Activated CD4-positive, alpha-beta T cell treated with anti-CD3 and anti-CD28 coated beads for 1 hour (primary cell): ENCODE data around the gene SPINT1.
"Not testable (repeated sequence)": the region's sequence is repeated elsewhere in the genome, so short reads cannot be mapped to it uniquely, and the experiment has no call there.

Experiments used
- DNase-seq: peaks from one replicate; pipeline ENCODE4 v3.0.0-alpha.2; 2020

The SPINT1 gene

DNA sequence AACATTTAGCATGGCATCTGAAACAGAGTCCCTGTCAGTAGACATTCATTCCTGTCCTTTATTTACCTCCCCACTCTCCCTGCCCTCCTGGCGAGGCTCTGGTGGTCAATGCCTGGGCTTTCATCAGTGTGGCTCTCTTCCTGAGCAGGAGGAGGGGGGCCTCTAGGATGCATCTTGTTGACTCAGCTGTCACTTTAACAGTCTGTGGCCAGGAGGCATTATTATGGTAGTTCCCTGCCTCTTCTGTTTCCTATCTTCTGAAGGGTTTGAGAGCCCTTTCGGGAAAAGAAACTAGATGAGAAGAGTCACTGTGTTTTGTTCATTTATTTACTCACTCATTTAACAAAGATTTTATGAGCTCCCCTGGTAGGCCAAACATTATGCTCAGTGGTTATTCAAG is 13.0 kb upstream of the SPINT1 start:
- DNase-seq = no peak

DNA sequence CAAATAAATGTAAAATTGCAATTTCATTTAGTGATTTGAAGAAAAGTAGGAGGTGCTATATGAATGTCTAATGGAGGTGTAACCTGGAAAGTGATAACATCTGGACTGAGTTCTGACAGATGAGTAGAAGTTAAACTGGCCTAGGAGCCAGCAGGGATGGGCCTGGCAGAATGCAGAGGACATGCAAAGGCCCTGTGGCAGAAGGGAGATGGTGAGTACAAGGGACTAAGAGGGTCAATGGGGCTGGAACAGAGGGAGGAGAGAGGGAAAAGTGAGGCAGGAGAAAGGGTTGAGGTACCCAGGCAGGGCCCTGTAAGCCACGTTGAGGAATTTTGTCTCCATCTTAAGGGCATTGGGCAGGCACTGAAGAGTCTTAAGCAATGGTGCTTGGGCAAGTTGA is 12.0 kb upstream of the SPINT1 start:
- DNase-seq = no peak

DNA sequence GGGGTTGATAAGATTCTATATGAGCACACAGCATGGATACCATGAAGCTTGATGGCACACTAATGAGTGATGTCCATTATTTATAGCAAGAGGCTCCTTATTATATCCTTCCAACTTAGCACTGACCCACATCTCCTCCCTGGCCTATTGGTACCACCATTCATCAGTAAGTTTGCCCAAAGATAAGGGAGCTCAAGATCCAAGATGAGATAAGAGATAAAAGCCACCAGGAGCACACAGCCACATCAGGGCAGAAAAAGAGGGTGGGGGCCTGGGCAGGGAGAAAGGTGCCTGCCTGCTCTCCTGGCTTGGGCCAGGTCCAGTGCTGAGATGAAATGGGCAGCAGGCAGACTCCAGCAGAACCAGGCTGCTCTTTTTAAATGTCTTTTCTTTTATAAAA is 10.9 kb upstream of the SPINT1 start:
- DNase-seq = no peak

DNA sequence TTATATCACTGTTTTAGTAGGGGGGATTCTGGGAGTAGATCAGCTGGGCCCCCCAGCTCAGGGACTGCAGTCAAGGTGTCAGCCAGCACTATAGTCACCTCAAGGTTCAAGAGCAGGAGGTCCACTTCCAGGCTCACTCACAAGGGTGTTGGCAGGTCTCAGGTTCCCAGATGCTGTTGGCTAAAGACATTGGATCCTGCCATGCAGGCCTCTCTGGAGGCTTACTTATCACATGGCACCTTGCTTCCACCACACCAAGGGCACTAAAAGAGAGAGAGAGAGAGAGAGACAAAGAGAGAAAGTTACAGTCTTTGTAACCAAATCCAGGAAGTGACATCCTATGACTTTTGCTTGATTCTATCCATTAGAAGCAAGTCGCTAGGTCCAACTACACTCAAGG is 7.8 kb upstream of the SPINT1 start:
- DNase-seq = no peak

DNA sequence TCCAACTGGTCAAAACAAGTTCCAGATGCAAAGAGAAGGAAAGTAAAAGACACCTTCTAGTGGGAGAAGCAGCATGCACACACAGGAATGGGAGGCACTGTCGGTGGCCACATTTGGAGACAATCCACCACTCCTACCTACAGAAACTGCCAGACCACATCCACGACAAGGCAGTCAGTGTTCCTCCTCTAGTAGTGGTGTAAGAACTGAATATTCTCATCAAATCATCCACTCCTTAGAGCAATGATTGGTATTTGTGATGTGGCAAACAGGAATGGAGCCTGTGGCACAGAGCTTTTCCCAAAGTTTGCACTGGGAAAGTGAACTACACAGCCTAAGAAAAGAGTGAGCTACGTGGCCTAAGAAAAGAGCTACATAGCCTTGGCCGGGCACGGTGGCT is 5.1 kb upstream of the SPINT1 start:
- DNase-seq = no peak

DNA sequence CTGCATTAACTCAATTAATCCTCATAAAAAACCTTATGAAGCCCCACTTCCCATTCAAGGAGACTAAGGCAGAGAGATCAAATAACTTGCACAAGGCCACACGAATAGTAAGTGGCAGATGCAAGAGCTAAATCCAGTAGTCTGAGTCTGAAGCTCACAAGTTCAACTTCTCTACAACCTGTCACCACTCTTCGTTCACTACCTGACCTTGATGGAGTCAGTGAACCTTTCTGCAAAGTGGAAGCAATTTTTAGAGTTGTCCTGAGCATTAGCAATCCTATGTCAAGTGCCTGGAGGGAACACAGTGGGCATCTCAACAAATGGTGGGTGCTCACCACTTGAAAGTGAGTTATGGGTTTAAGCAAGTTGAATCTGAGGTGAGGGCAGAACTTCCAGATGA is 2.1 kb upstream of the SPINT1 start:
- no peak for DNase-seq

DNA sequence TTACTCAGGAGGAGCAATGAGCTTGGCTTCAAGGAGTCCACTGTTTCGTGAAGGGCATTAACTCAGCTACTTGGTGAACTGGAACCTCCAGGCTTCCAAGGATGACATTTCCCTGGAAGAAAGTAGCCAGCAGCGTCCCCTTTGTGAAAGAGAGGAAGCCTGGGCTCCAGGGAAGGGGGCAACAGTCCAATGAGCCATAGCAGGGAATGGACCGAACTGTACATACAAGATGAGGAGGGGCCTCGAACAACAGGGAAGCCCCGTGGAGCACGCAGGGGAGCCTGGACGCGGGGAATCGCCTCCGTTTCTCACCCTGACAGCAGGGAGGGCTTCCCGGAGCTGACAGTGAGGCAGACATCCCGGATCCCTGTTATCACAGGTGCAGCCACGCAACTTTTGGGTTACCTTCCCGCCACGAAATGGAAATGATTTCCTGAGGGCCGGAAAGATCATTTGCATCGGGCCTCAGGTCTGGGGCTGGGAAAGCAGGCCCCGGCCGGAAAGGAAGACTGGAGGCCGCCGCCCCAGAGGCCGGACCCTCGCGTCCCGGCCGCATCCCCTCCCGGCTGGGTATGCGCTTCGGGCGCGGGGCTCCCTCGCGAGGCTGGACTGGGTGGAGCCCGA is 475 bp upstream of the SPINT1 start:
- no peak for DNase-seq

DNA sequence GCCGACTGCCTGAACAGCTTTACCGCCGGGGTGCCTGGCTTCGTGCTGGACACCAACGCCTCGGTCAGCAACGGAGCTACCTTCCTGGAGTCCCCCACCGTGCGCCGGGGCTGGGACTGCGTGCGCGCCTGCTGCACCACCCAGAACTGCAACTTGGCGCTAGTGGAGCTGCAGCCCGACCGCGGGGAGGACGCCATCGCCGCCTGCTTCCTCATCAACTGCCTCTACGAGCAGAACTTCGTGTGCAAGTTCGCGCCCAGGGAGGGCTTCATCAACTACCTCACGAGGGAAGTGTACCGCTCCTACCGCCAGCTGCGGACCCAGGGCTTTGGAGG is 815 bp downstream of the SPINT1 start:
- DNase-seq = peak; percentile 14

DNA sequence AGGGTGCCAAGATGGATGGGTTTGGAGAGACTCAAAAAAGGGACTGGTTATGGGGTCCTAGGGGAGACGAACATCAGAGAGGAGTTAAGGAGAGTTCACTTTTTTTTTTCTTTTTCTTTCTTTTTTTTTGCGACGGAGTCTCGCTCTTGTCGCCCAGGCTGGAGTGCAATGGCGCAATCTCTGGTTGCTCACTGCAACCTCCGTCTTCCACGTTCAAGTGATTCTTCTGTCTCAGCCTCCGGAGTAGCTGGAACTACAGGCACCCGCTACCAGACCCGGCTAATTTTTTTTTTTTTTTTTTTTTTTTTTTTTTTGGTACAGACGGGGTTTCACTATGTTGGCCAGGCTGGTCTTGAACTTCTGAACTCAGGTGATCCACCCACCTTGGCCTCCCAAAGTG is 1.2 kb downstream of the SPINT1 start:
- no peak for DNase-seq

DNA sequence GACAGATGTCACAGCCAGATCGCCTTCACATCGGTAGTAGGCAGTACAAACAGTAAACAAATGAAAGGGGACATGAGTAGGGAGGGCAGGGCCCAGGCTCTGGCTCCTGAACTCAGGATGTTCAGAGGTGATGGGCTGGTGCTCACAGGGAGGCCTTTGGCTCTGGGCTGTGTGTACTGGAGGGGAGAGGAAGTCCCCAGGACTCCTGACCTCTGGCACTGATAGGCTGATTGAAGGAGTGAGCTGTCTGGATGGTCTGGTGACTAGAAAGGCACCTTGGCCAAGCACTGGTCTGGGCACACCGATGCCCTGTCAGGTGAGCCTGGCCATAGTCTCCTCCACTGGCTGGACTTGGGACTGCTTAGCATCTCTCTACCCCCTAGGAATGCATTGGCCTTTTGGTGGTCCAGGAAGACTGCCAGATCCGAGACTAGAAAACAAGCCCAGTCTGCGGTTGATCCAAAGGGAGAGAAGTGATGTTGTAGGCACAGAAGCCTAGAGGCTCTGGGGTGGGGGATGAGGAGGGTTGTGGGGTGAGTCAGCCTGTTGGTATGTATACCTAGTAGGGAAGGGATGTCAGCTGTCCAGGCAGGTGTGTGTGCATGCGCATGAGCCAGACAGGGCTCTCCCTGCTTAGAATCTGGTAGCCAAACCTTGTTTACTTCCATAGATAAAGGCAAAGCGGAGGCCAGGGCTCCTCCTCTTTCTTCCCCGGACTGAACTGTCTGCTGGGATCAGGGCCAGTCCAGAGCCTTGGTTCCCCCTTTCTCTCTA is 1.9 kb downstream of the SPINT1 start:
- DNase-seq = no peak

DNA sequence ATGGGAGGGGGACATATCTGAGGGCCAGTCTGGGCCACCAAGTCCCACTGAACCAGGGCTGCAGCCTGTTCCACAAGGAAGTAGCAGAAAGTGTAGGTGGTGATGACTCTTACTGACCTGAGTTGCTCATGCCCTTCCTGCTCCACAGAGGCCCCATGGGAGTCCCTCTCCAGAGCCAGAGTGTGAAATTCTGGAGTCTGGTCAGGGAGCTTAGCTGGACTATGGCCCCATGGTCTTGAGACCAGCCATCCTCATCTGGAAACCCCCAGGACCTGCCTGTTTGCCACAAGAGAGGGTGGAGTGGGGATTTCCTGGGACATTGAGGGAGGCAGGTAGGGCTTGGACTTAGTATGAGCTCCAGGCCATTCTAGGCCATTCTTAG is 3.0 kb downstream of the SPINT1 start:
- no peak for DNase-seq

DNA sequence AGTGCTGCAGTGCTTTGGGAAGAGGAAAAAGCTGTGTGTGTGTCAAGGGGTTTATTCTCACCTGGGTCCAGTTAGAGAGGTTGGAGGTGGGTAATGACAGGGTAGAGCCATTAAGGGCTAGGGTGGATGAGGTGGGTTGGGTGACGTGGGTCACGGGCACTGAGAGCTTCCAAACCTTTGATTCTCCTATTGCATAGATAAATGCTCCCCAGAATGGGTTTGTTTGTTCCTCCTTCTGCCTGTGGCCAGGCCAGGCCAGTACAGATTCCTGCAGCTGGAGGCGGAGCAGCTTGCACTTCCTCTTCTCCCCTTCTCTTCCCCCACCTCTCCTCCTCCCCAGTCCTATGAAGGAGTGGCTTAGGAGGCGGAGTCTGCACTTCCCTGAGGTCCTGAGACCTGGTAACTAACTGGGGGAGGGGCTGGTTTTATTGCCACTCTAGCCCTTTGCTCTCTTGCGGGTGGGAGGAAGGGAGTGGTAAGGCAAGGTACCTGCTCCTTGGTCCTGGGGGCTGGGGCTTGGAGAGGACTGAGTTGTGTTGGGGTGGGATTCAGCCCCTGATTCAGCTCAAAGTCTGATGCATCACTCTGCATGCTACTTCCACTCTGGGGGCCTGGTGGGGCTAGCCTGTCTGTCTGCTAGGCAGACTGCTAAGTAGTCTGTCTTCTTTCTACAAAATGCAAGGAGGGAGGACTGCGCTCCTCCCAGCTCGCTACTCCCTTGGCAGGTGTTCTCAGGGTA is 3.5 kb downstream of the SPINT1 start:
- no peak for DNase-seq

DNA sequence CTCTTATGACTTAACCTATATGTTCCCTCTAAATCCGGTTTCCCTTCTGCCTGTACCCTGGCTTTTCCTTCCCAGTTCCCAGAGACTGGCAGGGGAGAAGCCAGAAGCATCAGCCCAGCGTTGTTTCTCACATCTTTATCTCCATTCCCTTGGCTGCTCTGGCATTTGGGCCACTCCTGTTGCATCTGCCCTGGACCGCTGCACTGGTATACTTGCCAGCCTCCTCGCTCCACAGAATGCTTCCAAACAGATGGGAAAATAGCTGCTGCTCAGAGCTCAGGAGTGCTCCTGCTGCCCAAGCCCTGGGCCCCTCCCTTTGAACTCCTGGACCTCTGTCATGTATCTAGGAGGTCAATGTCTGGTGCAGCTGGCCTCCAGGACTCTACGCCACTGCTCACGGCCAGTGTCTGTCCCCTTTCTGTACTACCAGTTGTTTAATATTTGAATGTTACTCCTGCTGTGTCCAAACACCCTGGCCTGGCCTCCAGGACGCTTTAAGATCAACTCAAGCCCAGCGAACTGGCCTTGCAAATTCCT is 6.8 kb downstream of the SPINT1 start:
- DNase-seq = no peak

DNA sequence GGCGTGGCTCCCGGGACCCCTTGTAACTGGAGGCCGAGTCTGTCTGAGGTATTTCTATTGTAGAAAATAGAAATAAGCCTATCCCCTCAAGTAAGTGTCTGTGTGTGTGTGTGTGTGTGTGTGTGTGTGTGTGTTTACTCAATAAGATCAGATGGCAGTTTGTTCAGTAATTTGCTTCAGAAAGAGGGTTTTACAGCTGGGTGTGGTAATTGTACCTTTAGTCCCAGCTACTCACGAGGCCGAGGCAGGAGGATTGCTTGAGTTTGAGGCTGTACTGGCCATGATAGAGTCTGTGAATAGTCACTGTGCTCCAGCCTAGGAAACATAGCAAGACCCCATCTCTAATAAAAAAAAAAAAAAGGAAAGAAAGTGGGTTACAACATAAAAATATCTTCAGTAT is 8.7 kb downstream of the SPINT1 start:
- no peak for DNase-seq

DNA sequence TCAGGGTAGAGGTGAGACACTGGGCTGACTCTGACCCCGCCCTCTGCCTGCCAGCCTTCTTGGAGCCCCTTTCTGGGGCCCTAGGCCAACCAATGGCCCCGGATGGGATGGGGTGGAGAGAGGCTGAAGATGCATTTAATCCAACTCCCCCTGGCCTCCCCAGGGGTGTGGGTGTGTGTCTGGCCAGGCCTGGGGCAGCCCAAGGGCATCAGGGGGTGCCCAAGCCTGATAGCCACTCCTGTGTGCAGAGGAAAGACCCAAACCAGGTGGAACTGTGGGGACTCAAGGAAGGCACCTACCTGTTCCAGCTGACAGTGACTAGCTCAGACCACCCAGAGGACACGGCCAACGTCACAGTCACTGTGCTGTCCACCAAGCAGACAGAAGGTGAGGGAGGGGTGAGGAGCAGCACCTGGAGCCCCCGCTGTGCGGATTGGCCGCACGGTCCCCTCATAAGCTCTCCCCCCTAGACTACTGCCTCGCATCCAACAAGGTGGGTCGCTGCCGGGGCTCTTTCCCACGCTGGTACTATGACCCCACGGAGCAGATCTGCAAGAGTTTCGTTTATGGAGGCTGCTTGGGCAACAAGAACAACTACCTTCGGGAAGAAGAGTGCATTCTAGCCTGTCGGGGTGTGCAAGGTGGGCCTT is 9.5 kb downstream of the SPINT1 start:
- DNase-seq = no peak

DNA sequence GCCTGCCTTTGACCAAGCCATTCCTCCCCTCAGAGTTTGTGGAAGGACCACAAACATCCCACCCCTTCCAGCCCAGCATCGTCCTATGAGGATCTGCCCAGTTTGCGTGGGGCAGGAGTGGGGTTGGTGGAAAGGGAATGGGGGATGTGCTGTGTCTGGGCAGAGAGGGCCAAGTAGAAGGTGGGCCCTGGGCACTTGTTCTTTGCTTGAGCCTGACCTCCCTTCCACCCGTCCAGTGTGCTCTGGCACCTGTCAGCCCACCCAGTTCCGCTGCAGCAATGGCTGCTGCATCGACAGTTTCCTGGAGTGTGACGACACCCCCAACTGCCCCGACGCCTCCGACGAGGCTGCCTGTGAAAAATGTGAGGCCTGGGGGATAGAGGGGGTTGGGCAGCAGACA is 10.3 kb downstream of the SPINT1 start:
- no peak for DNase-seq

DNA sequence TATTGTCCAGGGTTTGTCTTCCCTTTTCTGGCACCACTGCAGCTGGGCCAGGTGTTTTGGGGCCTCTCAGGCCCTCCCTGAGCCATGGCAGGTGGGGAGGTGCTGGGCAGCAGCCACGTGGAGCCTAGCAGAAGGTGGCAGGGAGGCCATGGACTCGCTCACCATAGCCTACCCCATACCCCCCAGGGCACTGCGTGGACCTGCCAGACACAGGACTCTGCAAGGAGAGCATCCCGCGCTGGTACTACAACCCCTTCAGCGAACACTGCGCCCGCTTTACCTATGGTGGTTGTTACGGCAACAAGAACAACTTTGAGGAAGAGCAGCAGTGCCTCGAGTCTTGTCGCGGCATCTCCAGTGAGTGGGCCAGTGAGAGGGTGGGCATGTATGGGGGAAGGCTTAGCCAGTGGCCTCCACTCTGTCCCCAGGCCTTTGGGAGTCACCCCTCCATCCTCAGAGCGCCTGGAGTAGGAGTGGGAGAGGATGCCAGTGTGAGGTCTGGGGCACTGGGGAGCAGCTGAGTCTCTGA is 11.9 kb downstream of the SPINT1 start:
- no peak for DNase-seq

DNA sequence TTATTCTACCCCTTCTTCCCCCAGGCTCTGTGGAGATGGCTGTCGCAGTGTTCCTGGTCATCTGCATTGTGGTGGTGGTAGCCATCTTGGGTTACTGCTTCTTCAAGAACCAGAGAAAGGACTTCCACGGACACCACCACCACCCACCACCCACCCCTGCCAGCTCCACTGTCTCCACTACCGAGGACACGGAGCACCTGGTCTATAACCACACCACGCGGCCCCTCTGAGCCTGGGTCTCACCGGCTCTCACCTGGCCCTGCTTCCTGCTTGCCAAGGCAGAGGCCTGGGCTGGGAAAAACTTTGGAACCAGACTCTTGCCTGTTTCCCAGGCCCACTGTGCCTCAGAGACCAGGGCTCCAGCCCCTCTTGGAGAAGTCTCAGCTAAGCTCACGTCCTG is 12.9 kb downstream of the SPINT1 start:
- no peak for DNase-seq

DNA sequence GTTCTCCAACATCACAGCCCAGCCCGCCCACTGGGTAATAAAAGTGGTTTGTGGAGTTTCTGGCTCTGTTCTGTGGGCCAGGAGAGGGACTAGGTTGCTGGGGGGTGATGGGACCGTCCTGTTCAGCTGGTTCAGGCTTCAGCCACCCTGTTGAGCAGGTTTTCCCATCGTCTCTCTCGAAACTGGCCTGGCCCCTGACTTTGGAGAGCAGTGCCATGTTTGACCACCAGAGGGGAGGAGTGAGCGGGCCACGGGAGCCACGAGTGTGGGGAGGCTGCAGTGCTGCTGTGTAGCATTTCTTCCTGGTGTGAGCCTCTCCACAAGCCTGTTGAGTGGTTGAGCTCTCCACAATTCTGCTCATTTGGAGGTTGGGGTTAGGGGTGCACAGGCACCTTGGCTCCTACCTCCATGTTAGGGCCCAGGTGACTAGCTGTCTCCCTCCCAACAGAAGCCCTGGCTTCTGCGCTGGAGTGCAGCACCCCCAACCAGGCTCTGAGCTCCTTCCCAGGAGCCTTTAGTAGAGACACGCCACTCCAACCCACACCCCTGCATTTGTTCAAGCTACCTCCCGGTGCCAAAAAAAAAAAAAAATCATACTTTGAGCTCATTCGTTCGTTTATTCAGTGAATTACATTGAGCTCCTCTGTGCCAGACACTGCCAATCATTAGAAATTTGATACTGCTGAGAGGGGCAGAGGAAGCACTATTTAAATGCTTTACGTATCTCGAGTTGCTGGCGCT is 13.9 kb downstream of the SPINT1 start:
- DNase-seq = peak; percentile 72

DNA sequence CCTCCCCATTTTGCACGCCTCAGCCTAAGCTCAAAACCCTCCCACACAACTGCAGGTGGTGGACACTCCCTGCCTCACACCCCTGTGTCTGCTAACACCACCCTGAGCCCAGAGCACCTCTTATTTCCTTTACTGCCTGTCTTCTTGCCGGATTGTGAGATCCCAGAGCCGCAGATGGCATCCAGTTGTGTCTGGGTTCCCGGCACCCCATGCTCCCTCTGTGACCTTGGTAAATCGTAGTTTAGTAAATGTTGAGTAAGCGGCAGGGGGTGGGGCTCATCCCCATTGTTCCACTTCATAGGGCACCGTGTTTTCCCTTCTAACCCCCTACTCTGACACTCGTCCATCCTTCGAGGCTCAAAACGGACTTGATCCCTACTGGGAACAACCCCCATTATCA is 14.9 kb downstream of the SPINT1 start:
- DNase-seq = no peak

DNA sequence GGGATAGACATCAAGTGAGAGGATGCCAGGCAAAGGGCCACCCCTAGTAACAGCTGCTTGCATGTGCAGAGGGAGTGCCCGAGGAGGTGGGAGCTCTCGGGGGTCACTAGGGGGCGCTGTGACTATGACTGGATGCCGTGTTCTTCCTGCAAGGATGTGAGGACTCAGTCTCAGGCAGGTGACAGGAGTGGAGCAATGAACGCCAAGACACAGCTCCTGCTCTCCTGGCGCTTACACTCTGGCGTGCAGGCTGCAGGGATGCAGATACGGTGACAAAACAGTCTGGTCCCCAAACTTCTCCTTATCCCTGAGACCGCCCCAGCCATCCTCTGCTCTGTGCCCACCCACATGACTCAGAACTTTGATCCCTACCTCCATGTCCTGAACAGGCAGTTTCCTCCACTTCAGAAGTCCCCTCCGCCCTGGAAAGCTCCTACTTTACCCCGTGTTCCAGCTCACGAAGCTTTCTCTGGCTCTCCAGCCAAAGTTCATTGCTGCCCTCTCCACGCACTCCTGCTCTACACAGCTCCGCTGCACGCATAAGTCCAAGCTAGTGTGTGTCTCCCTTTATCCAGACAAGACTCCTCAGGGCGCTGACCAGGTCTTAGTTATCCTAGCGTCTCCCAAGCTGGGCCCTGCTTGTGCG is 15.5 kb downstream of the SPINT1 start:
- DNase-seq = peak; percentile 66

DNA sequence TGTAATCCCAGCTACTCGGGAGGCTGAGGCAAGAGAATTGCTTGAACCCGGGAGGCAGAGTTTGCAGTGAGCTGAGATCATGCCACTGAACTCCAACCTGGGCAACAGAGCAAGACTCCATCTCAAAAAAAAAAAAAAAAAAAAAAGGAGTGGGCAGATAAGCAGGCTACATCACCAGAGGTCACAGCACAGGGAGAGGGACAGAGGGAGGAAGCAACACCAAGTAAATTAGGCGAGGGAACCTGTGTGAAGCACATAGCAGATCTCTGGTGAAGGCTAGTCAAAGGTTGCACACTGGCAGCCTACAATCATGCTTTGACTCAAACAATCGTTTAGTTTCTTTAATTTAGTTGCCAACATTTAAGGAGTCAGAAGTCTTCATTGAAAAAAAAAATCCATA is 17.3 kb downstream of the SPINT1 start:
- not testable (repeated sequence) for DNase-seq
